Measurements from ENCODE around the gene CDCP2.

Gene CDCP2

GRCh38 chr1:54094001-54094729 lies 58.6 kb downstream of the CDCP2 start:
- H3K4me1 Mint-ChIP-seq (ENCODE audit: low read depth), result peaks cover 36% of the 10 kb centered on the region
- H3K27ac Mint-ChIP-seq, result peak overlapping the region; percentile 18
- H3K27me3 Mint-ChIP-seq, result no peaks in the 10 kb centered on the region
- intact Hi-C loops (cut with micrococcal nuclease), result no loop called here
- no peak overlapping the region for H3K4me3 Mint-ChIP-seq
- H3K36me3 Mint-ChIP-seq (ENCODE audit: low read depth), result peaks cover 23% of the 10 kb centered on the region
- H3K9me3 Mint-ChIP-seq, result no peaks in the 10 kb centered on the region

- Mint-ChIP-seq H3K36me3 (ENCODE audit: low read depth) (peaks cover 21% of the 10 kb centered on the region), H3K4me1 (ENCODE audit: low read depth) (peaks cover 20% of the 10 kb centered on the region), H3K4me3 (no peak overlapping the region), H3K27ac (no peak overlapping the region), H3K27me3 (no peaks in the 10 kb centered on the region), H3K9me3 (no peaks in the 10 kb centered on the region)
- intact Hi-C loops (cut with micrococcal nuclease), result no loop called here
These were observed 61.1 kb downstream of the CDCP2 start for GRCh38 chr1:54091666-54092065.

GRCh38 chr1:54088385-54088784 lies 64.4 kb downstream of the CDCP2 start:
- H3K9me3 Mint-ChIP-seq, result no peaks in the 10 kb centered on the region
- H3K4me3 Mint-ChIP-seq, result no peak overlapping the region
- no peak overlapping the region for H3K27ac Mint-ChIP-seq
- peaks cover 6% of the 10 kb centered on the region for H3K4me1 Mint-ChIP-seq (ENCODE audit: low read depth)
- intact Hi-C loops (cut with micrococcal nuclease), result no loop called here
- peaks cover 18% of the 10 kb centered on the region for H3K36me3 Mint-ChIP-seq (ENCODE audit: low read depth)
- H3K27me3 Mint-ChIP-seq, result no peaks in the 10 kb centered on the region

GRCh38 chr1:54086754-54087153 lies 66.0 kb downstream of the CDCP2 start:
- Mint-ChIP-seq H3K27me3 (no peaks in the 10 kb centered on the region), H3K36me3 (ENCODE audit: low read depth) (peaks cover 28% of the 10 kb centered on the region), H3K27ac (no peak overlapping the region), H3K4me3 (no peak overlapping the region), H3K4me1 (ENCODE audit: low read depth) (peaks cover 11% of the 10 kb centered on the region), H3K9me3 (no peaks in the 10 kb centered on the region)
- intact Hi-C loops (cut with micrococcal nuclease), result no loop called here

GRCh38 chr1:54084794-54085193 lies 68.0 kb downstream of the CDCP2 start:
- Mint-ChIP-seq H3K36me3 (ENCODE audit: low read depth) (peaks cover 28% of the 10 kb centered on the region), H3K27ac (no peak overlapping the region), H3K27me3 (no peaks in the 10 kb centered on the region), H3K4me3 (no peak overlapping the region), H3K9me3 (no peaks in the 10 kb centered on the region), H3K4me1 (ENCODE audit: low read depth) (peaks cover 11% of the 10 kb centered on the region)
- intact Hi-C loops (cut with micrococcal nuclease), result no loop called here
